Sigmoid colon (tissue), 4 donors: Measurements from ENCODE around the gene CMAS.

Experiments used
- EP300 ChIP-seq, 4 donors: sonication (generic); formaldehyde crosslinking; IDR thresholded peaks; one replicate each; pipeline ENCODE4 v1.6.1; 2017; ENCODE audit warnings: antibody characterized with exemption in 4 of 4
- POLR2A ChIP-seq, 2 donors: fragments of 450-650 bp; IDR thresholded peaks; one replicate each; pipeline ENCODE4 v1.6.1; 2016; ENCODE audit warnings: antibody characterized with exemption in 2 of 2, mild to moderate bottlenecking in 2 of 2, moderate library complexity in 2 of 2
- TF ChIP-seq, protein P1 (sequence below), 4 experiments: fragments of 450-650 bp in 3 of 4; fragments of 200-600 bp in 1 of 4; IDR thresholded peaks; one replicate each; pipeline ENCODE4 v1.5.1; 2016 to 2019; ENCODE audit warnings: antibody characterized with exemption in 4 of 4, mild to moderate bottlenecking in 3 of 4, moderate library complexity in 2 of 4

DNA sequence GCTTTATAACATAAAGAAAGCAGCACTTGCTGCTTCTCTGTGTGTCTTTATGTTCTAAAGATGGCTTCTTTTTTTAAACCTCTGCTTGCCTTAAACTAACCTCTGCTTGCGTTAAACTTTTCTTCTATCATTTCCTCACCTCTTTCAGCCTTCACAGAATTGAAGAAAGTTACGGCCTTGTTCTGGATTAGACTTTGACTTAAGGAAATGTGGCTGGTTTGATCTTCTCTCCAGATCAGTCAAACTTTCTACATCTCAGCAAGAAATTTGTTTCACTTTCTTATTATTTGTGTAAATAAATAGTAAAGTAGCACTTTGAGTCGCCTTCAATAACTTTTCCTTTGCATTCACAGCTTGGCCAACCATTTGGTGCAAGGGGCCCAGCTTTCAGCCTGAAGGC, 64.2 kb downstream of the CMAS start:
- TF ChIP-seq, protein P1, sequence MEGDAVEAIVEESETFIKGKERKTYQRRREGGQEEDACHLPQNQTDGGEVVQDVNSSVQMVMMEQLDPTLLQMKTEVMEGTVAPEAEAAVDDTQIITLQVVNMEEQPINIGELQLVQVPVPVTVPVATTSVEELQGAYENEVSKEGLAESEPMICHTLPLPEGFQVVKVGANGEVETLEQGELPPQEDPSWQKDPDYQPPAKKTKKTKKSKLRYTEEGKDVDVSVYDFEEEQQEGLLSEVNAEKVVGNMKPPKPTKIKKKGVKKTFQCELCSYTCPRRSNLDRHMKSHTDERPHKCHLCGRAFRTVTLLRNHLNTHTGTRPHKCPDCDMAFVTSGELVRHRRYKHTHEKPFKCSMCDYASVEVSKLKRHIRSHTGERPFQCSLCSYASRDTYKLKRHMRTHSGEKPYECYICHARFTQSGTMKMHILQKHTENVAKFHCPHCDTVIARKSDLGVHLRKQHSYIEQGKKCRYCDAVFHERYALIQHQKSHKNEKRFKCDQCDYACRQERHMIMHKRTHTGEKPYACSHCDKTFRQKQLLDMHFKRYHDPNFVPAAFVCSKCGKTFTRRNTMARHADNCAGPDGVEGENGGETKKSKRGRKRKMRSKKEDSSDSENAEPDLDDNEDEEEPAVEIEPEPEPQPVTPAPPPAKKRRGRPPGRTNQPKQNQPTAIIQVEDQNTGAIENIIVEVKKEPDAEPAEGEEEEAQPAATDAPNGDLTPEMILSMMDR (IDR thresholded peaks at IDR 0.05), result no peak
- no peak for TF ChIP-seq POLR2A (IDR thresholded peaks at IDR 0.05)
- no peak for TF ChIP-seq EP300 (IDR thresholded peaks at IDR 0.05)
